Neural cell (in vitro differentiated cells): ENCODE results near the gene CNNM1. TPM values are rescaled to one million over a fixed set of nuclear protein-coding genes. Genes with fewer than 3 reads are reported as not detected.

ENCODE experiments used
- H2AFZ ChIP-seq: fragments of 200-600, 300-800 bp; sonication (generic), shearing (Covaris generic); 2 replicates; pipeline ENCODE4 v1.6.0; 2014; ENCODE audit warnings: low read depth, mild to moderate bottlenecking, antibody characterized with exemption, low read length, moderate library complexity
- H3F3A ChIP-seq: fragments of 200-600 bp; shearing (Covaris generic); 2 replicates; pipeline ENCODE4 v1.6.1; 2016; ENCODE audit warnings: mild to moderate bottlenecking, moderate library complexity, mixed read lengths, antibody characterized with exemption, low read length; ENCODE audit not compliant: insufficient read depth, poor library complexity, severe bottlenecking
- H3K27ac ChIP-seq: fragments of 200-600, 300-800 bp; sonication (generic), shearing (Covaris generic); 2 replicates; pipeline ENCODE4 v1.5.1; 2014; ENCODE audit warnings: mild to moderate bottlenecking, low read length, moderate library complexity
- H3K27me3 ChIP-seq: fragments of 300-800, 200-600 bp; sonication (generic), shearing (Covaris generic); 2 replicates; pipeline ENCODE4 v1.6.0; 2014; ENCODE audit warnings: mild to moderate bottlenecking, low read depth, low read length, moderate library complexity; ENCODE audit not compliant: insufficient read depth
- H3K36me3 ChIP-seq: fragments of 300-800, 200-600 bp; sonication (generic), shearing (Covaris generic); 2 replicates; pipeline ENCODE4 v1.5.1; 2014; ENCODE audit warnings: mild to moderate bottlenecking, antibody characterized with exemption, low read length, moderate library complexity; ENCODE audit not compliant: insufficient read depth
- H3K4me2 ChIP-seq: fragments of 300-800, 200-600 bp; sonication (generic), shearing (Covaris generic); 2 replicates; pipeline ENCODE4 v1.6.0; 2014; ENCODE audit warnings: mild to moderate bottlenecking, low read length
- H3K4me3 ChIP-seq: fragments of 300-800, 200-600 bp; sonication (generic), shearing (Covaris generic); 2 replicates; pipeline ENCODE4 v1.5.1; 2014; ENCODE audit warnings: mild to moderate bottlenecking, low read length, moderate library complexity
- H3K79me2 ChIP-seq: fragments of 200-600 bp; shearing (Covaris generic); replicated peaks from 2 replicates; pipeline ENCODE4 v1.6.0; 2014; ENCODE audit warnings: mild to moderate bottlenecking, low read length, moderate library complexity; ENCODE audit not compliant: insufficient read depth
- H3K9ac ChIP-seq: fragments of 300-800, 200-600 bp; sonication (generic), shearing (Covaris generic); 2 replicates; pipeline ENCODE4 v1.6.1; 2016; ENCODE audit warnings: mild to moderate bottlenecking, low read length, mixed read lengths
- H3K9me2 ChIP-seq: fragments of 200-600 bp; shearing (Covaris generic); 2 replicates; pipeline ENCODE4 v1.6.1; 2016; ENCODE audit warnings: mild to moderate bottlenecking, low read length, mixed read lengths; ENCODE audit not compliant: insufficient read depth
- H3K9me3 ChIP-seq: fragments of 200-600, 300-800 bp; sonication (generic), shearing (Covaris generic); 2 replicates; pipeline ENCODE4 v1.6.1; 2016; ENCODE audit warnings: mild to moderate bottlenecking, mixed run types, low read length, moderate library complexity, mixed read lengths
- H4K20me1 ChIP-seq: fragments of 200-600 bp; shearing (Covaris generic); 2 replicates; pipeline ENCODE4 v1.6.1; 2016; ENCODE audit warnings: mild to moderate bottlenecking, mixed run types; ENCODE audit not compliant: insufficient read depth
- CTCF ChIP-seq: fragments of 450-650 bp; IDR thresholded peaks from 2 replicates; pipeline ENCODE4 v1.5.1; 2014; ENCODE audit warnings: antibody characterized with exemption, mild to moderate bottlenecking, moderate library complexity; ENCODE audit not compliant: poor library complexity, severe bottlenecking
- EP300 ChIP-seq: fragments of 450-650 bp; conservative IDR thresholded peaks from 2 replicates; pipeline ENCODE4 v1.6.1; 2014; ENCODE audit warnings: antibody characterized with exemption, mild to moderate bottlenecking, moderate library complexity; ENCODE audit not compliant: poor library complexity, severe bottlenecking
- EZH2 ChIP-seq: fragments of 200-600, 300-800 bp; shearing (Covaris generic), sonication (generic); IDR thresholded peaks from 2 replicates; pipeline ENCODE4 v1.6.1; 2014; ENCODE audit warnings: antibody characterized with exemption, low read length, borderline replicate concordance, mild to moderate bottlenecking; ENCODE audit not compliant: insufficient read depth, poor library complexity, severe bottlenecking
- MXI1 ChIP-seq: fragments of 450-650 bp; conservative IDR thresholded peaks from 2 replicates; pipeline ENCODE4 v1.6.1; 2014; ENCODE audit warnings: antibody characterized with exemption, mild to moderate bottlenecking; ENCODE audit not compliant: poor library complexity, severe bottlenecking
- POLR2AphosphoS5 ChIP-seq: IDR thresholded peaks from 2 replicates; pipeline ENCODE4 v1.6.1; 2012
- RAD21 ChIP-seq: fragments of 450-650 bp; conservative IDR thresholded peaks from 2 replicates; pipeline ENCODE4 v1.6.1; 2014; ENCODE audit warnings: antibody characterized with exemption, mild to moderate bottlenecking, moderate library complexity
- REST ChIP-seq: IDR thresholded peaks from 2 replicates; pipeline ENCODE4 v1.6.1; 2012; ENCODE audit warnings: borderline replicate concordance
- SMC3 ChIP-seq: fragments of 450-650 bp; conservative IDR thresholded peaks from 2 replicates; pipeline ENCODE4 v1.6.1; 2014; ENCODE audit warnings: antibody characterized with exemption, mild to moderate bottlenecking, moderate library complexity; ENCODE audit not compliant: poor library complexity
- TAF1 ChIP-seq: IDR thresholded peaks from 2 replicates; pipeline ENCODE4 v1.6.1; 2012; ENCODE audit warnings: low read depth
- polyA plus RNA-seq: library from polyadenylated mRNA; depleted of rRNA; stranded (reverse); fragments of >200 nt; gene quantifications from 2 replicates; pipeline ENCODE4 v1.2.3, GENCODE V29; 2014

CNNM1 gene
- polyA plus RNA-seq, 1 donor from 2014 or later = 1.5 TPM

- Histone ChIP-seq H3K9me3 (no peaks in the 10 kb centered on the region), H3K27me3 (no peaks in the 10 kb centered on the region), H3K36me3 (no peaks in the 10 kb centered on the region), H3K27ac (no peak overlapping the region), H3K9me2 (no peaks in the 10 kb centered on the region), H4K20me1 (no peaks in the 10 kb centered on the region), H3K4me2 (no peak overlapping the region), H2AFZ (no peak overlapping the region), H3K79me2 (no peaks in the 10 kb centered on the region), H3K9ac (no peak overlapping the region), H3K4me3 (no peak overlapping the region), H3F3A (no peaks in the 10 kb centered on the region)
- TF ChIP-seq POLR2AphosphoS5 (no peak), RAD21 (no peak), EP300 (no peak), SMC3 (no peak), REST (no peak), EZH2 (no peak), MXI1 (no peak)
Measured at GRCh38 chr10:99374972-99375371, 45.8 kb downstream of the CNNM1 start.

GRCh38 chr10:99375426-99375825 lies 46.3 kb downstream of the CNNM1 start:
- Histone ChIP-seq H3K4me3 (no peak overlapping the region), H3K27ac (no peak overlapping the region), H2AFZ (no peak overlapping the region), H3K27me3 (no peaks in the 10 kb centered on the region), H3K9me3 (no peaks in the 10 kb centered on the region), H3F3A (no peaks in the 10 kb centered on the region), H3K4me2 (no peak overlapping the region), H3K36me3 (no peaks in the 10 kb centered on the region), H3K9ac (no peak overlapping the region), H3K9me2 (no peaks in the 10 kb centered on the region), H3K79me2 (no peaks in the 10 kb centered on the region), H4K20me1 (no peaks in the 10 kb centered on the region)
- TF ChIP-seq SMC3 (no peak), MXI1 (no peak), REST (no peak), RAD21 (no peak), EP300 (no peak), EZH2 (no peak), CTCF (no peak), TAF1 (no peak), POLR2AphosphoS5 (no peak)
